Prostate gland (tissue), 2 donors: ENCODE results near the gene RTP3.

Experiments used
- POLR2A ChIP-seq: fragments of 450-650 bp; IDR thresholded peaks from one replicate; pipeline ENCODE4 v1.6.1; 2016; ENCODE audit warnings: antibody characterized with exemption, mild to moderate bottlenecking
- POLR2AphosphoS5 ChIP-seq: sonication (generic); formaldehyde crosslinking; IDR thresholded peaks from one replicate; pipeline ENCODE4 v1.6.1; 2017; ENCODE audit warnings: antibody characterized with exemption
- TF ChIP-seq, protein P1 (sequence below), 4 experiments: fragments of 200-600 bp in 2 of 4; fragments of 450-650 bp in 2 of 4; sonication (generic) in 2 of 4; IDR thresholded peaks; 1 replicate in 3 of 4; 2 replicates in 1 of 4; pipeline ENCODE4 v1.5.1; 2016 to 2019; ENCODE audit warnings: antibody characterized with exemption in 4 of 4, mild to moderate bottlenecking in 2 of 4, moderate library complexity in 2 of 4

DNA sequence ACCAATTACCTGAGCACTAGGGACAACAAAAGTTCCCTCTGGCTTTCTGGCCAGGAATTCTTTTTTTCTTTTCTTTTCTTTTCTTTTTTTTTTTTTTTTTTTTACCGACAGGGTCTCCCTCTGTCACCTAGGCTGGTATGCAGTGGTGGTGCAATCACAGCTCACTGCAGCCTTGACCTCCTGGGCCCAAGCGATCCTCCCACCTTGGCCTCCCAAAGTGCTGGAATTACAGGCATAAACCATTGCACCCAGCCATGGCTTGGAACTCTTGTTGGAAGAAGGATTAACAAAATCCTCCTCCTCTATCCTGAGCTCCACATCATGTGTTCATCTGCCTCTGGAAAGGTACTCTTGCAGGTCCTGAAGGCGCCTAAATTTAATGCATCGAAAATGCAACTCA, 30.2 kb upstream of the RTP3 start:
- TF ChIP-seq, protein P1, sequence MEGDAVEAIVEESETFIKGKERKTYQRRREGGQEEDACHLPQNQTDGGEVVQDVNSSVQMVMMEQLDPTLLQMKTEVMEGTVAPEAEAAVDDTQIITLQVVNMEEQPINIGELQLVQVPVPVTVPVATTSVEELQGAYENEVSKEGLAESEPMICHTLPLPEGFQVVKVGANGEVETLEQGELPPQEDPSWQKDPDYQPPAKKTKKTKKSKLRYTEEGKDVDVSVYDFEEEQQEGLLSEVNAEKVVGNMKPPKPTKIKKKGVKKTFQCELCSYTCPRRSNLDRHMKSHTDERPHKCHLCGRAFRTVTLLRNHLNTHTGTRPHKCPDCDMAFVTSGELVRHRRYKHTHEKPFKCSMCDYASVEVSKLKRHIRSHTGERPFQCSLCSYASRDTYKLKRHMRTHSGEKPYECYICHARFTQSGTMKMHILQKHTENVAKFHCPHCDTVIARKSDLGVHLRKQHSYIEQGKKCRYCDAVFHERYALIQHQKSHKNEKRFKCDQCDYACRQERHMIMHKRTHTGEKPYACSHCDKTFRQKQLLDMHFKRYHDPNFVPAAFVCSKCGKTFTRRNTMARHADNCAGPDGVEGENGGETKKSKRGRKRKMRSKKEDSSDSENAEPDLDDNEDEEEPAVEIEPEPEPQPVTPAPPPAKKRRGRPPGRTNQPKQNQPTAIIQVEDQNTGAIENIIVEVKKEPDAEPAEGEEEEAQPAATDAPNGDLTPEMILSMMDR (IDR thresholded peaks at IDR 0.05), result no peak
- TF ChIP-seq POLR2A (no peak), POLR2AphosphoS5 (no peak)
